ENCODE data around the gene ABCC1.

The ABCC1 gene

GRCh38 chr16:16050106-16050505 is 100.7 kb downstream of the ABCC1 start:
- DNase-seq, result no peak

GRCh38 chr16:16051132-16051531 is 101.7 kb downstream of the ABCC1 start:
- no peak for DNase-seq

DNA sequence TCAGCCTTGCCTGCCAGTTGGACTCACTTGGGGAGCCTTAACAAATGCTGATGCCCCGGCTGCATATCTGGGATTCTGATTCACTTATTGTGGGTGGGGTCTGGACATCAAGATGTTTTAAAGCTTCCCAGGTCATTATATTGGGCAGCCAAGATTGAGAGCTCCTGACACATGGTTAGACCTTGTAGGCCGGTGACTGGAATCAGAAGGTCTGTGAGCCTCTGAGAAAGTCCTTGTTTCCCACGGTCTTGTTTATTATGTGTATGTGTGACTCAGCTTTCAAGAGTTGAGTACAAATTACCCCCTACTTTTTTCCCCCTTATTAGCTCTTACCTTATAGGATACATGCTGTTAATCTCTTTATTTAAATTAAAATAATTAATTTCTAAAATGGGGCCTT is 103.5 kb downstream of the ABCC1 start:
- no peak for DNase-seq

DNA sequence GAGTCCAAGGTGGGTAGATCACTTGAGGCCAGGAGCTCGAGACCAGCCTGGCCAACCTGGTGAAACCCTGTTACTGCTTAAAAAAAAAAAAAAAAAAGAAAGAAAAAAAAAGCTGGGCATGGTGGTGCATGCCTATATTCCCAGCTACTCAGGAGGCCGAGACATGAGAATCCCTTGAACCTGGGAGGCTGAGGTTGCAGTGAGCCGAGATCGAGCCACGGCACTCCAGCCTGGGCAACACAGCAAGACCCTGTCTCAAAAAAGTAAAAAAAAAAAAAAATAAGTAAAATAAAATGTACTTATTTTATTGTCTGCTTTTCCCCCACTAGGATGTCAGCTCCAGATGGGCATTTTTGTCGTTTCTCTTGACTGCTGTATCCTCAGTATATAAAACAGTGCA is 107.7 kb downstream of the ABCC1 start:
- DNase-seq, result no peak

GRCh38 chr16:16059160-16059559 is 109.7 kb downstream of the ABCC1 start:
- no peak for DNase-seq

GRCh38 chr16:16059895-16060590 is 110.6 kb downstream of the ABCC1 start:
- DNase-seq, result no peak

DNA sequence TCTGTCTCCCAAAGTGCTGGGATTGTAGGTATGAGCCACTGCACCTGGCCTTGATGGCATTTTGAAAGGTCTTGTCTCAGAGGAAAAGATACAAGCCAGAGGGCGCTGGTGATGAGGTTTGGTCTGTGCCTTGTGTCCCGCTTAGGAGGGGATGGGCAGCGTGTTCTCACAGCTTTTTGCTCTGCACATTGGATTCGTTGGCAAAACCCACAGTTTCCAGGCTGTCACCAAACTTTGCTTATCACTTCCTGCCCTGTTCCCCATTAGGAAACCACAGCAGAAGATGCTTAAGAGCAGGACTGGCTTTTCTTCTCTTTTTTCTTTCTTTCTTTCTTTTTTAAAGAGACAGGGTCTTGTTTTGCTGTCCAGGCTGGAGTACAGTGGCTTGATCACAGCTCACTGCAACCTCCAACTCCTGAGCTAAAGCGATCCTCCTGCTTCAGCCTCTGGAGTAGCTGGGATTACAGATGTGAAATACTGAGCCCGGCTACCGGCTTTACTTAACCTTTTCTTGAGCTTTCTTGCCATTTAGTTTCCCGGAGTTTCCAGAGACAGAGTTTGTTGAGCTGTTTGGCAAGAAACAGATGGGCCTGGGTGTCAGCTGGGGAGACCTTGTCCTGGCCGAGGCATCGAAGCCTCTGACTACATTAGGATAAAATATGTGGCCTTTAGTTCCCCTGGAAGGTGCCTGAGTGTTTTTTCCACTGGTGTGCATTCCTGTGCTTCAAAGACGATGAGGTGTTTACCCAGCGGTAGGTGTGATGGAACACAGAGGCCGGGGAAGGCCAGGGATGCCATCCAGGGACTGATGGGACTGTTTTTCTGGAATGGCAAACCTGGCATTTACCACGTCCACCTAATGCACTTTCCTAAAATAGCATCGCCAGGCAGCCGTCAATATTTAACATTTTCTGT is 112.9 kb downstream of the ABCC1 start:
- no peak for DNase-seq

DNA sequence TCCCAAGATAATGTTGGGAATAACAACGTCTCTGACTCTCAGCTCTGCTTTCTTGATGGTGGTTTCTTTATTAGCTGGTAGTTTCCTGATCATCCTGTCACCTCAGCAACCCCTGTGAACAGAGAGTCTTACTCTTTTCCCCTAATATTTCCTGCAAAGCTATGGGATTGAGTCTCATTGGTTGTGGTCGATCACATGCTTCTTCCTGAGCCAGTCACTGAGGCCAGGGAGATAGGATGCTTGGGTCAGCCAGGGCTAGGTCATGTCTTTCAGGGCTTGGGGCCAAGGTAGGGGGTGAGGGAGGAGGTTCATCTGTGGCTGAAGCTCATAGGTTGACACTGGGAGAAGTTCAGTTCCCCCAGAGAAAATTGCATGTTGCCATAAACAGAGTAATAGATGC is 114.3 kb downstream of the ABCC1 start:
- no peak for DNase-seq

DNA sequence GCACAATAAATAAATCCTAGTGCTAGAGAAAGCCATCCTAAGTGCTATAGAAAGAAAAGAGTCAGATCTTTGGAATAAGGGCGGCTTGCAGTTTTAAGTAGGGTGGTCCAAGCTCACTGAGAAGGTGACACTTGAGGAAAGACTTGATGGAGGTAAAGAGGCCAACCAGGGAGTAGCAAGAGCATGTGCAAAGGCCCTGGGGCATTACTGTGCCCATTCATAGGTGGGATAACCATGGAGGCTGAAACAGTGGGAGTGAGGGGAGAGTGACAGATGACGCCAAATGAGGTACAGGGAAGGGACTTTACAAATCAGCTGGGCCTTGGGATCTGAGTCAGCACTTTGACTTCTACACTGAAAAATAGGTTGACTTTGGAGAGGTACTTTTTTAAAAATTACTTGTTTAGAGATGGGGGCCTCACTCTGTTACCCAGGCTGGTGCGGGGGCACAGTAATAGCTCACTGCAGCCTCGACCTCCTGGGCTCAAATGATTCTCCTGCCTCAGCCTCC is 115.5 kb downstream of the ABCC1 start:
- no peak for DNase-seq

- DNase-seq, result no peak
Observed at GRCh38 chr16:16067127-16067526, 117.7 kb downstream of the ABCC1 start.

GRCh38 chr16:16071631-16072244 is 122.3 kb downstream of the ABCC1 start:
- DNase-seq, result no peak

- no peak for DNase-seq
Observed at GRCh38 chr16:16073001-16073545, 123.7 kb downstream of the ABCC1 start.

DNA sequence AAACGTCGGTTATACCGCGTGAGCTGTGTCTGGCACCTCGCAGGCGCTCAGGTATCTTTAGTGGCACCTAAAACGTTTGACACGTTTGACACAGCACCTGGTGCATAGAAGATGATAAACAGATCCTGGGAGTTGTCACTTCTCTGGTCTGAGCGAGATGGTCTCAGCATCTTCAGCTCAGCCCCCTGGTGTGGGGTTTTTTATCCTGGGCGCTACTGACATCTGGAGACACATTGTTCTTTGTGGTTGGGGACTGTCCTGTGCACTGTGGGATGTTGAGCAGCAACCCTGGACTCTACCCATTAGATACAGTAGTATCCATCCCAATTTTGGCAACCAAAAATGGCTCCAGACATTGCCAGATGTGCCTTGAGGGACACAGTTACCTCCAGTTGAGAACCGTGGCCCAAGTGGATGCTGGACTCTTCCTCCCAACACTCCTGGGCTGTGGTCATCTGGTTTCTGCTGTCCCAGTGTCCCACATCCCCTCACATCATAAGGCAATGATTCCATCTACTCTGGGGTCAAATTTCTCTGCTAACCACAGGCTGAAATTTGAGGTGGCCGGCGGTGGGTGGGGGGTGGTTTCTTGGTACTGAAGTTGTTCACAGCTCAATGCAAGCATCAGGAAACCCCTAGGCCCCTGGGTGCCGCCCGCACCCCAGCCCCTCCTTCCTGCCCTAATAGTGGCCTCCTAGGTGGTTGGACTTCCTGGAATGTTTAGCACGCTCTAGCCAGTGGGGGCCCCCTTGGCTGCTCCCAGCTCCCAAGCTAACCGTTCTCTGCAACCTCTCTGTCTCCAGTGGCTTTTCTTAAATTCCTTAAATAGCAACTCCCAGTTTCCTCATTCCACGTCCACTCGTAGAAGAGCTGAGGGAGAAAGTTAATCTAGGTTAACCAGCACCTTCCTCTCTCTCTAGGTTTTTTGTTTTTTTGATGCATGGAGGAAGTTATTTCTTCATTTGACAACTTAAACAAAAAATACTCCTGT is 124.8 kb downstream of the ABCC1 start:
- no peak for DNase-seq

GRCh38 chr16:16075488-16076422 is 126.3 kb downstream of the ABCC1 start:
- DNase-seq, result no peak

DNA sequence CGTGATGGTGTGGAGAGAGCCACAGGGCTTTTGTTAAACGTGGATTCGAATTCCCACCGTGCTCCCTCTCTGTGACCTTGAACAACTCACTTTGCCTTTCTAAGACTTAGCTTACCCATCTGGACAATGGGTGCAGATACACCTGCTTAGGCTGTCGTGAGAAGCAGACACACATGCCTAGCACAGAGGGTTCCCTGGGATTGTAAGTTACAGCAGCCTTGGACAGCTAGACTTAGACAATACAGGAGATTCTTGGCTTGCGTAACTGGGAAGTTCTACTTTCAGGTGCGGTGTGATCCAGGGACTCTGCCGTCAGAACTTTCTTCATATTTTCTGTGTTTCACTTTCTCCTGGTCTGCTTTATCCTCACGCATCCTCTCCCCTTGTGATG is 127.0 kb downstream of the ABCC1 start:
- DNase-seq, result no peak

DNA sequence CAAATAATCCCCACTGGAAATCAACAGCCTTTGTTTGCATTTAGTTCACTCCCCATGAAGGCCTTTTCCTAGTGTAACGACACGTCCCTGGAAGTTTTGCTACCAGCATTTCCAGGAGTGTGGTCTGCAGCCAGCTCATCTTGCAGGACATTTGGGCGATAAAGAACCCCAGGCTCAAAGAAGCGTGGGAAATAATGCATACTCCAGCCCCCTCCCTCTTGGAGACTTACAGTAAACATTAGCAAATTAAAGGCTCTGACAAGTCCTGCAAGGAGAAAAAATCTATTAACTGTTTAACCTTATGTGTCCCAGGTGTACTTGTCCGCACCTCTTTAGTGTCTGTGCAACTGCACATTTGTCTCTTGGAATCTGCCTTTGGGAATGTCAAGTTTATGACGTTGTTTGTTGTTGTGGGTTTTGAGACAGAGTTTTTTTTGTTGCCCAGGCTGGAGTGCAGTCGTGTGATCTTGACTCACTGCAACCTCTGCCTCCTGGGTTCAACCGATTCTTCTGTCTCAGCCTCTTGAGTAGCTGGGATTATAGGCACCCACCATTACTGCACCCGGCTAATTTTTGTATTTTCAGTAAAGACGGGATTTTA is 131.1 kb downstream of the ABCC1 start:
- DNase-seq, result no peak

DNA sequence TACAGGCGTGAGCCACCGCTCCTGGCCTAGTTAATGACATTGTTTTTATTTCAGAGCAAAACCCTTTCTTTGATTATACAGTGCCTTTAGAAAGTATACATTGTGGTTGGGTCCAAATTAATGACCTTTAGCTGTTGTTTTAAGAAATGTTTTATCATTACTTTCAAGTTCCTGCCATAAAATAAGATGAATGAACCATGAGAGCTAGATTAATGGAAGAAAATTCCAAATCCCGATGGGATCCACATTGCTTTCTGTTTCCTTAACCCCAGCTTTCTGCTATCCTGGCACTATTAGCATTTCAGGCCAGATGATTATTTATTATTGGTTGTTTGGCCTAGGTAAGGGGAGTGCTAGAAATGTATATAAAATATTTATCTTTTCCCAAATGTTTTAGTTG is 131.7 kb downstream of the ABCC1 start:
- DNase-seq, result no peak

DNA sequence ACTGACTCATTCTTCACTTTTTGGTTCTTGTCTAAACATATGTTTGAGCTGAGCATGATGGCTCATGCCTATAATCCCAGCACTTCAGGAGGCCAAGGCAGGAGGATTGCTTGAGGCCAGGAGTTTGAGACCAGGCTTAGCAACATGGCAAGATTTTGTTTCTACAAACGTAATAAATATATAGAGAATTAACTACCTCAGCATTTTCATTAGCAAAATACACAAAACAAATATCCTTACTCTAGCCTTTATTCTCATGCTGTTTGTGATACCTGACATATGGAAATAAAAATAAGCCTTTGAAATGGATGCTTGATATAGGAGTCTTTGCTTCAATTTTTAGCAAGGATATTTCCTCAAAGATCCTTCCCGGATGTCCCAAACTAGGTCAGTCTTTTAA is 132.8 kb downstream of the ABCC1 start:
- DNase-seq, result no peak

- no peak for DNase-seq
Observed at GRCh38 chr16:16083421-16084156, 134.2 kb downstream of the ABCC1 start.

DNA sequence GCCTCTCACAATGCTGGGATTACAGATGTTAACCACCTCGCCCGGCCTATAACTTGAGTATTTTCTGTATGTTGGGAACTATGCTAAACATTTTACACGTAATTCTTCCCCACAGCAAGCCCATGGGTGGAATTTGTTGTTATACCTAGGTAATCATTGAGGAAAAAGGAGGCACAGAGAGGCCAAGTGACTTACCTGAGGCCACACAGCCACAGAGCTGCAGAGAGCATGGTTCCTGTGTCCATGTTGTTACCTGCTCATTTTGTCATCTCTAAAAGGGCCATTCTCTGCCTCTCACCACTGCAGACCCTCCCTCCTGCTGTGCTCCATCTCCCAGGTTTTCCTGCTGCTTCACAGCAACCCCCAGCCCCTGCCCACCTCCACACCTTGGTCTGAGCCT is 135.5 kb downstream of the ABCC1 start:
- DNase-seq, result no peak

All from NCI-H2227 treated with DMSO at 0.1 percent for 48 hours (cell line).